Putamen (tissue), 1 donor: ENCODE measurements around the gene OPRL1.

Experiments used
- DNase-seq: peaks from one replicate; pipeline ENCODE4 v3.0.0-alpha.2; 2016; ENCODE audit warnings: low spot score

The OPRL1 gene

DNA sequence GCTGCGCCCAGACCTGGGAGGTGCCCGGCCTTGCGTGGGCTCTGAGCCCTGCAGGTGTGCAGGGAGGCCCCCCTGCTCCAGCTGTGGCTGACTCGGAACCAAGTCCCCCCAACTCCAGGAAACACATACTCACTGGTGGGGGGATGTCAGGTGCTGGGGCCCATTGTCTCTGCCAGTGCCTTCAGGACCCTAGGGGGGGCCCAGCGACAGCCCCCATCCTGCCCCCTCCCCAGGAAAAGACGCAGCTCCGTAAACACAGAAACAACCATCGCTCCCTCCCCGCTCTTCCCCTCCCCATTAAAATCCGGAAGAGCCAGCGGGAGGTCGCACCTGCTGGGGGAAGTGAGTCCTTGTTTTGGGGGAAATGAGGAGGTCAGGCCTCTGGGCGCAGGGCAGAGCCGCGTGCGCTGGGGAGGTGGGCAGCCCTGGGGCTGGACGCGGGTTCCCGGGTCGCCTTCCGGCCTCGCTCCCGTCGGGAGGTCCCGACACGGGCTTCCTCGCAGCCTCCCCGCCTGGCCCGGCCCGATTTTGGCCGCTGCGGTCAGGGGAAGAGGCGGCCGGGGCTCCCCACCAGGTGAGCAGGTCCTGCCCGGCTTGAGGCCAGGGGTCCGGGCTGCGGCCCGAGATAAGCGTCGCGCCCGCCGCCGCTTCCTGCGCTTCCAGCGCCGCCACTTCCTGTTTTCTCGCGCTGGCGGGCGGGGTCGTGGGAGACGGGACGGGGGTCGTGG is 37.7 kb upstream of the OPRL1 start:
- DNase-seq, result no peak

DNA sequence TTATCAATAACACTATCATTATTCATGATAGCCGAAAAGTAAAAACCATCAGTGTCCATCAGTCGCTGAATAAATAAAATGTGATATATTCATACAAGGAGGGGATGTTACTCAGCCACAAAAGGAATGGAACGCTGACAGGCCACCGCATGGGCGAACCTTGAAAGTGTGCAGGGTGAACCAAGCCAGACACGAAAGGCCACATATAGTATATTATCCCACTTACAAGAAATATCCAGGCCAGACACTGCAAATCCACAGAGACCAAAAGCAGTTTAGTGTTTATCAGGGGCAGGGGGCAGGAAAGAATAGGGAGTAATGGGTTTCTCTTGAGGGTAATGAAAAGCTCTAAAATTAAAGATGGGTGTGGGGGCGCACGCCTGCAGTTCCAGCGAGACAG is 36.1 kb upstream of the OPRL1 start:
- DNase-seq, result no peak

DNA sequence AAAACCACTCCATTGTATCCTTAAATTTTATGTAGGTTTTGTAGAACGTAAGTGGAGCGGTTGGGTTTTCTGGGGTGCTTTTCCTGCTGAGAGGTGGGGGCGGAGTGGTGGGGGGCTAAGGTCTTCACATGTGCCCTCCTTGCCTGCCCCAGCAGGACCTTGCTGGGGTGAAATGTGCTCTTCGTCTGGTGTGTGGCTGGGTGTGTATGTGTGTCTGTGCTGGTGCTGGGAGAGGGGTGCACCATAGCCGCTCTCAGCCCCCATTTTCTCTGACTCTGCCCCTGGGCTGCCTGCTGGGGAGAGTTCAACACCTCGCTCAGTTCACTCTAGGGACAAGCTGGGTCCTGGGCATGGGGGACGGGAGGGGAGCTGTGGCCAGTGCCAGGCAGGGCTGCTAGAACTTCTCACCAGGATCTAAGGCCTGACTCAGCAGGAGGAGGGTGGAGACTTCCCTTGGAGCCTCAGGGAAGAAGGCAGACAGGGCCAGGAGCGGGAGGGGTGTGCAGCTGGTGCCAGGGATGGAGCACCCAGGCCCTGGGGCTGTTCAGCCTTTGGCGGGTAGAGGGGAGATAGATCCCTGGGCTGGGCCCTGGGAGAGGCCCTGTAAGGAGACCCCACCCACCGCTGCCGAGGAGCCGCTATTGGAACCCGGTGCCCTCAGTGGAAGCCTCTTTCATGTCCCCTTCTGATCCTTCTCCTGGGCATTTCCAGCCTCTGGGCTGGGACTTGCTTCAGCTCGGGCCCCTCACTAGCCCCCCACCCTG is 35.2 kb upstream of the OPRL1 start:
- DNase-seq, result no peak

DNA sequence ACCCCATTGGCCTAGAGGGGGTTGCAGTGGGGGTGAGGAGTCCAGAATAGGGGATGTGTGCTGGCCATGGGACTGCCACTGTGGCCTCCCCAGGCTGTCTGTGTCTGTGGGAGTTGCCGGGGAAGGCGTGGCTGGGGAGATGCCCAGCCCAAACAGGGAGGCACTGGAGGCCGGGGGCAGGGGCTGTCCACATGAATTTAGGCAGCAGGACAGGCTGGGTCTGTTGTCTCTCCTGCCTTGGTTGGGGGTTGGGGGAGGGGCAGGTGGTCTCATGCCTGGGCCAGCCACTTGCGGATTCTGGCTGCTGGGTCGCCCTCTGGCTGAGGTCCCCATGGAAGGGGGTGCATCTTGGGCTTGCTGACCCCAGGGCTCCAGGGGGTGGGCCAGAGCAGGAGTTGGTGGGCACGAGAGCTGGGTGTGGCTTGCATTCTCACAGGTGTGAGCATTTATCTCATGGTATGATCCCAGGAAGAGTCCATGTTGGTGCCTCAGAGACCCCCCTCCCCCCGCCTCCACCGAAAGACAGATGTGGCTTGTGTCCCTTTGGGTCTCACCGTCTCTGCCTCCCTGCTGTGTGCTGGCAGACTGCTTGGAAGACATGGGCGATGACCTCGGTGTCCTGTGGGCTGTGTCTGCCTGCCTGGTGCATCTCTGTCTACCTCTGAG is 34.4 kb upstream of the OPRL1 start:
- DNase-seq, result no peak

DNA sequence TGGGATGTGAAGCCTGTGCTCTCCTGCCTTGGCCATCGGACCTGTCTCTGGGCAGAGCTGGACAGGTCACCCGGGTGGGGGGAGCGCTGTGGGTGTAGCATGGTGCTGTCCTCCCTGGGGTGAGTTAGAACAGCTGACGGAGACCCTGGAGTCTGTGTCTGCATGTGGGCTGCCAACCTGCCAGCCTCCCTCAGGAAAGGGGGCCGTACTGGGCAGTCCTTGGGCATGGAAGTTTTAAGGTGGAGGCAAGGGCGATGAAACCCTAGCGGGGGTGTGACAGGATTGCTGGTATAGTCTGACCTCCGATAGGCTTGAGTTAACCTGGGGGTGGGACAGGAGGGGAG is 32.9 kb upstream of the OPRL1 start:
- DNase-seq, result no peak

DNA sequence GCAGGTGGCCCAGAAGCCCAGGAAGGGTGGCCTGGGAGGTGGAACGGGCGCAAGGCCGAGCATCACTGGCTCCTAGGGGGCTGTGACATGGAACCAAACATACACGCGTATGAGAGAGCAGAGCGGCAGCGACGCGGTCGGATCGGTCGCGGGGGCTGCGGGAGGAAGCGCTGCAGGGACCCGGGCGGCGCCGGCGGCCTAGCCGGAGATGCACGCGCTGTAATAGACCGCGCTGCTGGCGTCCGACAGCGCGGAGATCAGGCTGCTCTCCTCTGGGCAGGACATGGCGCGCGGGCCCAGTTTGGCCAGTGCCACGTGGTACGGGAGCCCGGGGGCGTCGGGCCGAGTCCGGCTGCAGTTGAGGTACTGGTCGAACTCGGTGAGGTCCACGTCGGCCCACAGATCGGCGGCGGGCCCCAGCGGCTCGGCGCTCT is 31.9 kb upstream of the OPRL1 start:
- DNase-seq, result no peak

DNA sequence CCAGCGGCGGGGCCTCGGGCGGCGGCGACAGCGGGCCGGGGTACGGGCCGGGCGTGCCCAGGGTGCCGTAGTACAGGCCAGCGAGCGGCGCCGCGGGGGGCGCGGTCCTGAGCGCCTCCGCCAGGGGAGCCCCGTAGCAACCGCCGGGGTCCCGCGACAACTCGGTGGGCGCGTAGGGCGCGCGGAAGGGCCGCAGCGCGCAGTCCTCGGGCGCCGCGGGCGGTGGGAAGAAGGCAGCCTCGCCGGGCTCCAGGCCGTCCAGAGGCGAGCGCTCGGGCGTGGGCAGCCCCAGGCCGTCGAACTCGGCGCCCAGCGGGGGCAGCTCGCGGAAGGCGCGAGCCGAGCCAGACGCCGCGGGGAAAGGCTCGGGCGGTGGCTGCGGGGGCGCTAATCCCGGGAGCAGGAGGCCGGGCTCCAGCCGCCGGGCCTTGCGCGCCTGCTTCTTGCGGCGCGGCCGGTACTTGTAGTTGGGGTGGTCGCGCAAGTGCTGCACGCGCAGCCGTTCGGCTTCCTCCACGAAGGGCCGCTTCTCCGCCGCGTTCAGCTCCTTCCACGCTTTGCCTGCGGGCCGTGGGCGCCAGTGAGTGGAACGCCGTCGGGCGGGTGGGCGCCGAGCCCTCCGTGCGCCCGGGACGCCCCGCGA is 31.4 kb upstream of the OPRL1 start:
- no peak for DNase-seq

DNA sequence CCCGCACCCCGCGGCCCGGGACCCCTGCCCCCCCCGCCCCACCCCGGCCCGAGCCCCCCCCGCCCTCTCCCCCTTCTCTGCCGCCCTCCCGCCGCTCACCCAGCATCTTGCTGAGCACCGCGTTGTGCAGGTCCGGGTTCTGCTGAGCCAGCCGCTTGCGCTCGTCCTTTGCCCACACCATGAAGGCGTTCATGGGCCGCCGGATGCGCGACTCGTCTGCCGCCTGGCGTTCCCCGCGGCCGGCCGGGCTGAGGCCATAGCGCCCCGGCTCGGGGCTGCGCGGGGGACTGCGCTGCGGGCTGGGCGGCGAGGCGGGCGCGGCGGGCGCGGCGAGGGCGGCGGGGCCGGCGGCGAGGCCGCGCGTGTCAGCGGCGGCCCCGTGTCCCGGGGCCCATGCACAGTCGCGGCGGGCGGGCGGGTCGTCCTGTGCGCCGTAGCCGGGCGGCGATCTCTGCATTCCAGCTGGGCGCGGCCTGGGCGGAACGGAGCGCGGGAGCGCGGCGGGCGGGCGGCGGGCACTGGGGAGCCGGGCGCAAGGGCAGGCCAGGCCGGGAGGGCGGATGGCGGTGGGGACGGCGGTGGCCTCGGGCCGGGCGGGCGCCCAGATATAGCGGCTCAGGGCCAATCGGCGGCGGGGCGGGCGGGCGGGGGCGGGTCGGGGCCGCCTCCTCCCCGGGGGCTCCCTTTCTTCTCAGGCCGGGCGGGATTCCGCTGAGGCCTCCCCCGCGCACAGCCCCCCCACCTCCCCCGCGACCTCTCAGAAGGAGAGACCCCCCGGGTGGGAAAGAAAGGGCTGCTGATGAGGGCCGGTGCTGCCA is 30.6 kb upstream of the OPRL1 start, which contains the start of gene SOX18:
Gene SOX18 (minus strand): TSS at position 580 of the 818 bp plus-strand sequence. CDS start 123 bp downstream, at position 457.
- no peak for DNase-seq

DNA sequence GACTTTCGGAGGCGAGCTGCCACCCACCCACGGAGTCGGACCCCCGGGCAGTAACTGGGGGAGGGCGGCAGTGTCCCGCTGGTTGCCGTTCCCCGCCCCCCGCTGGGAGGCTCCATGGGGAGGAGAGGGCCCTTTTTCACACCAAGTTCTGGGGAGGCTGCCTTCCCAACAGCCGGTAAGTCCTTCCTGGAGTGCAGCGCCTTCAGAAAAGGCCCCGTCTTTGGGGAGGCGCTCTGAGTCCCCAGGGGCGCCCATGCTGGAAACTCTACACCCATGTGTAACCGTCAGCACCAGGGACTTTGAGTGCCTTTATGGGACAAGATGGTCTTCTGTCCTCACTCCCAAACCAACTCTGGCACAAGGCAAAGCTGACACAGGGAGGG is 30.0 kb upstream of the OPRL1 start:
- no peak for DNase-seq

DNA sequence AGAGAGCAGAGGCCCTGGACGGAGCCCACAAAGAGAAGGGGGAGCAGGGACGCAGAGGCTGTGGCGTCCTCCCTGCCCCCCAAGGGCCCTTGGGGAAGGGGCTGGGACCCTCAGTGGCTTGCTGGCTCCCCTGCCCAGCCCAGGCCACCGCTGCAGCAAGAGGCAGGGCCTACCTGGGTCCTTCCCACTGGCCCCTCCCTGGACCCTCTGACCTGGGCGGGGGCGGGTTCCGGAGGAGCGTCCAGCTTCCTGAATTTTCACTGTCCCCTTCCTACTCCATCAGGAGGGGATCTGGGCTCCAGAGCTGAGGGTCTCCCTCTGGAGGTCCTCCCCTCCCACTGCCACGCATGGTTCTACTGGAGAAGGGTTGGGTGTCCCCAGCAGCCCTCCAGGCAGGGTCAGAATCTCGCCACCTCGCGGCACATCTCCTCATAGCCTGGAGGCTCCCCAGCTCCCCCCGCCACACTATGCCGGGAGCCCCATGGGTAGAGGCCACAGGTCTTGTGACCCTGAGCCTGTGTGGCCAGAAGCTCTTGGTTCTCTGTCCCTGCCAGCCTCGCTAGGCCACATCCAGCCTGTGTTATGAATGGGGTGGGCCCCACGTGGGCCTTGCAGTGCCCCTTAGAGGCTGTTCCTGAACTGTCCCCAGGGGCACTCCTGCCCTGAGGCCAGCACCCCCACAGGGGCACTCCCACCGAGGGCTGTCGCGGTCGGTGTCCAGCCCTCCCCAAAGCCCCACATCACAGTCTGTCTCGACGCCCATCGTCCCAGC is 29.4 kb upstream of the OPRL1 start:
- no peak for DNase-seq

DNA sequence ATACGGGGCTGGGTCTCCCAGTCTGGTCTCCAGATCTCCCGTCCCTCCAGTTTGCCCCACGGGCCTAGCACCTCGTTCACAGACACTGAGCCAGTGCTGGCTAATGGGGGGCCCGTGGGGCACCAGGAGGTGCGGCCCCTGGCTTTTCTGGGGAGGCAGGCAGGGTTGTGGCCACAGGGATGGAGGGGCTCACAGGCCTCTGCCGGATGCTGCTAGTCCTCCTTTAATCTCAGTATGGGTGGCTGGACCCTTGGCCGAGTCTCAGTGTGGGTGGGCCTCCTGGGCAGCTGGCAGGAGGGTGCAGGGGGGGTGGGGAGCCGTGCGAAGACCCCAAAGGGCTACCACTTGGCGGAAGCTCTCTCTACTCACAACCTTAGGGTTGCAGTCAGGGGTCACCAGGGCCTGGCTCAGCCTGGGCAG is 28.8 kb upstream of the OPRL1 start:
- no peak for DNase-seq

DNA sequence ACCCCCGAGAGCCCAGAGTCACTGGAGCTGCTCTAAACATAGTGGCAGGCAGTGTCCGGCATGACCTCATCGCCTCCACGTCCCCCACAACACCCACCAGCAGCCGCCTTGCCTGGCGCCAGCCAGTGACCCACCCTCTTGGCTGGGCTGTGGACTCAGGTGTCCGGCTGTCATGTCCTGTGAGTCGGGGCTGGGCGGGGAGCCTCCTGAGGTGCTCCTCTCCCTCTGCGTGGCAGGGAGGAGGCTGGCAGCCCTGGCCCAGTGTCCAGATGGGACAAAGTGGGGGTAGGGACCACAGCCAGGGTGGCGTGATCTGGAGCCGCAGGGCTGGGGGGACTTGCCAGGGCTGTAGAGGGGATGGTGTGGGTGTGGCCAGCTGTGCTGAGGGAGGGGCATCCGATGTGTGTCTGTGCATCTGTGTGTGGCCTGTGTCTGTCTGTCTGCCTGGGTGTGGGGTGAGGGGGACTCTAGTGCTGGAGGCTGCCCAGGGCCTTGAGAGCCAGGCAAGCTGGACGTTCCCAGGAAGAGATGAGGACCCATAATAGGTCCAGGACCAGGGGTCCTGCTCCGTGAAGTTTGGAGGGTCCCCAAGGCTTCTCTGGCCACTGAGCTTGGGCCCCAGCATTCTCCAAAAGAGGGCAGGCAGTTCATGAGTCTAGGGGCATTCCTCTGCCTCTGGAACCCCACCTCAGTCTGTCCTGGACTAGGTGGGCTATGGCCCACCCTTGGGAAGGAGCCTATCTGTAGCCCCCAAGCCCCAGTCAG is 28.1 kb upstream of the OPRL1 start:
- no peak for DNase-seq

DNA sequence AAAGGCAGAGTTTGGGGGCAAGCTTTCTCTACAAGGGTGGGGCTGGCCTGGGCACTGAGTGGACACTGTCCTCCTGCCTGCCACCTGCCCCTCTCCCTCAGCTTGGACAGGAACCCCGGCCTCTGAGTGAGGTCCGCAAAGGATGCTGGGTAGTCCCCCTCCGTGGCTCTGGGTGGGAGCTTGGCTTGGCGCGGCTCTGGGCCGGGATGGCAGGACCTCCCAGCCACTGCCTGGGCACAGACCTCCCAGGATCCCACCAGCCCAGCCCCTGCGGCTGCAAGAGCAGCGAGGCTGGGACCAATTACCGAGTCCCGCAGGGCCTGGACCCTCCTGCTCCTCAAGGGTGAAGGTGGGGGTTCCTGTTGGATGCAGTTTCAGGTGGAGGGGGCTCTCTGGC is 27.6 kb upstream of the OPRL1 start:
- DNase-seq, result no peak

DNA sequence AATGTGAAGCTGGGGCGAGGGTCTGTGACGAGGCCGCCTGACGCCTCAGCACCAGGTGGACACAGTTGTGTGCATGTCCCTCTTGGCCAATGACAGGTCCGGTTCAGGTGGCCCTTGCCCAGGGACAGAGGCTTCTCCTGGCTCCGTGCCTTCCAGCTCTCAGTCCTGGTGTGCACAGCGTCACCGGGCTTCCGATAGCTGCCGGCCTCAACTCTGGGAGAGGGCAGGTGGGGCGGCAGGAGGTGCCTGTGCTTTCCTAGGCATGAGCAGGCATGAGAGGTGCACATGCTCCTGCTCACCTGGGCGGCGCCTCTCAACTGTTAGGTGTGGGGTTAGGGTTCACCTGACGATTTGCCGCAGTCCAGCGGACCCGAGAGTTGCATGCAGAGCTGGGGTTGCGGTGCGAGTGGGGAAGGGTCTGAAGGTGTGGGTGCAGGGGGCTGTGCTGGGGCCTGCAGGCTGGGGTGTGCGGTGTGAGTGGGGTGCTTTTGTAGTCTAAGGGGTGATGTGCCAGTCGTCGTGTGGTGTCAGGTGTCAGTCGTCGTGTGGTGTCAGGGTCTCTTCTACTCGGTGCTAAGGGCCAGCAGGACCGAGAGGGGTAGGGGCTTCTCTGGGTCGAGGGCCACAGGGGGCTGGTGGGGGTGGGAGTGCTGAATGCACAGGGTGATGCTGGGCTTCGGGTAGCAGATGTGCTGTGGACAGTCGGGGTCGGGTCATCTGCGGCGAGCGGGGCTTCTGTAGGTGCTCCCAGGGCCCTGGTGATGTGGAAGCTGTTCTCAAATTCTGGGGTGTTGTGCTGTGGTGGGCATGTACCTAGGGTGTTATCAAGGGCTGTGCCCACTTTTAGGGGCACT is 26.7 kb upstream of the OPRL1 start:
- DNase-seq, result no peak

DNA sequence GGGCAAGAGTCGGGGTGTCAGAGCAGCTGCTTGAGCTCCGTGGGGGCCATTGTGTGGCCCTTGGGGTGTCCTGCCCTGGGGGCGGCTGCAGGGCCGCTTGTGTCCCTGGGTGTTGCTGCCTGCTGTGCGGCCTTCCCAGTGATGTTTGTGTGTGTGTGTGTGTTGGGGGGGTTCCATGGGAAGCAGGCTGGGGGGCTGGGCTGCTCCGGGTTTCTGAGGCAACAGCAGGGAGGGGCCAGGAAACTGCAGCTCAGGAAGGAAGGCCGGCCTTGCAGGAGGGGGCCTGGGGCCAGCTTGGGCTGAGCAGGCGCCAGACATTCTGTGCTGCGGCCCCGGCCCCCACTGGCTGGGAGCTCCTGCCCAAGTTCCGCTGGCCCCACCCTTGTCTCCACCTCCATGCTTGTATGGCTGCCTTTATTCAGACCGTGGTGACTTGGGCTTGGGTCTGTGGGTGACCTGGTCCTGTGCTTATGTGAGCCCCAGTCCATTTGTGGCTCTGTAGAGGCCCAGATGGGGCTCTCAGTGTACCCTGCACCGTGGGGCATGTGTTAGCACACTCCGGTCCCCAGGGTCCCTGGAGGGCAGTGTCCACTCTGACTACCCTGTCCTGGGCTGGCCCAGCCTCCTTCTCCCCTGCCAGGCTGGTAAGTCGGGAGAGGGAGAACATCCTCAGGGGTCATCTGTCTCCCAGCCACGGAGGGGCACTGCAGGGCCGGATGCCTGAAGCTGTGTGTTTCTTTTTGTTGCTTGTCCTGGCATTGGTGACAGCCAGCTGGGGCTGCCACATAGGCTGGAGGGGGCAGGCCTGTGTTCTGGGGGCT is 25.8 kb upstream of the OPRL1 start:
- no peak for DNase-seq

DNA sequence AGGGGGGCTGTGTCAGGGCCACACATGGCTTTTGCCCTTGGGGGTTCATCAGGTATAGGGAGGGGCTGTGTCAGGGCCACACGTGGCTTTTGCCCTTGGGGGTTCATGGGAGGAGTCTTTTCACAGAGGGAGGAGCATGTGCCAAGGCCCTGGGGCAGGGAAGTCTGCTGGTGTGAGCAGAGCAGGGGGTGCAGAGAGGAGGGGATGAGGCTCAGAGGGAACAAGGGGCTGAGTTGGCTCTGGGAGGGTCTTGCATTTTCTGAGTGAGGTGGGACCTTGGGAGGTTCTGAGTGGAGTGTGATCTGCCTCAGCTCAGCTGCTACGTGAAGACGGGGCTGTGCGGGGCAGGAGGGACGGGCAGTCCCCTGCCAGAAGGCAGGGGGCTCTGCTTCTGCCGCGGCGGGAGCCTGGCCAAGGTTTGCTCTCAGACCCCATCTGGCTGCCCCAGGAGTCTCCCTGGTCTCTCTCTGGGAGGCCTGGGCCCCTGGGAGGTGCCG is 24.4 kb upstream of the OPRL1 start:
- no peak for DNase-seq

DNA sequence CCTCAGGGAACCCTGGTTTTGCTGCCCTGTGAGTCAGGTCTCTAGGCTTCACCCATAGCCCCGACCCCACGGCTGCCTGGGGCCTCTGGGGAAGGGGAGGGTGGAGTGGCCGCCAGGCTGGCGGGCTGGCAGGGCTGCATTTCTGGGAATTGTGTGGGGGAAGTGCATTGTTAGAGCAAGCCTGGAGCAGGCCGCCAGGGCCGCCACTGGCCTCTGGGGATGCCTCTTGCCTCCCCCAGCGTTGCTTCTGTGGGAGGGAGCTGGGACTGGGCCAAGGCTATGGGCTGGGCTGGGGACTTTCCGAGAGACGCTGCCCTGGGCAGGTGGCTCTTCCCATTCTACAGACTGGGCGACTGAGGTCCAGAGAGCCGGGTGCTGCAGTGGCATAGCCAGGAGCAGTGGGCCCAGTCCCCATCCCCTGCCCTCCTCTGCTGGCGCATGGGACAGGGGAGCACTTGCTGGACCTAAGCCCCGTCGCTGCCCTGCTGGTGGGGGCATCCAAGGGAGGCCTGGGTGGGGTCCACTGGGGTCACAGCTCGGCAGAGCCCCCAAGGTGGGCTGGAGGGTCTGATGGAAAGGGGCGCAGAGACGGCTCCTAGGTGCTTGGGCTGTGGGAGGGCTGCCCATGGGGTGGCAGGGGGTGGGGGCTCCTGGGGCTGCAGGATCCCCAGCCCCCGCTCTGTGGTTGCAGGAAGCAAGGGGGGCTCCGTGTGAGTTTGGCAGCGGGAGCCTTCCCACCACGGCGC is 23.8 kb upstream of the OPRL1 start:
- DNase-seq, result no peak

DNA sequence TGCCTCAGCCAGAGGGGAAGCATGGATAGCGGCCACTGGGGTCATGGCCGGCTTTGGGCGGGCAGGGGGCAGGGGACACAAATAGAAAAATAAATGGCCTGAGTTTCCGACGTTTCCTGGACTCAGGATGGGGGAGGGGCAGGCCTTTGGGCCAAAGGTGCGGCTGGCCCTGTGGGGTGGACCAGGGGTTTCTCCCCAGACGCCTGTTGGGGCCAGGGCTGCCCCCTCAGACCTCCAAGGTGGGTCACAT is 23.3 kb upstream of the OPRL1 start:
- no peak for DNase-seq
